HG02943 (cell line): Measurements from ENCODE around the gene IPO11.

Experiments
- ATAC-seq: cut with Tn5 transposase; IDR thresholded peaks from one replicate; pipeline ENCODE4 v1.9.1; 2021; ENCODE audit warnings: mild to moderate bottlenecking, low read depth, moderate library complexity; ENCODE audit not compliant: unreplicated experiment

Gene IPO11

GRCh38 chr5:62432621-62433064 is 20.1 kb downstream of the IPO11 start:
- ATAC-seq, result no peak

GRCh38 chr5:62448528-62448927 is 36.0 kb downstream of the IPO11 start:
- no peak for ATAC-seq

- ATAC-seq, result no peak
Observed at GRCh38 chr5:62450259-62450658, 37.7 kb downstream of the IPO11 start.

- no peak for ATAC-seq
Observed at GRCh38 chr5:62457071-62457470, 44.5 kb downstream of the IPO11 start.

GRCh38 chr5:62460578-62460983 is 48.0 kb downstream of the IPO11 start:
- peak; percentile 83 for ATAC-seq

- no peak for ATAC-seq
Observed at GRCh38 chr5:62461561-62461960, 49.0 kb downstream of the IPO11 start.

GRCh38 chr5:62465985-62466925 is 53.7 kb downstream of the IPO11 start:
- ATAC-seq, result no peak

GRCh38 chr5:62473209-62473608 is 60.6 kb downstream of the IPO11 start:
- no peak for ATAC-seq

- no peak for ATAC-seq
Observed at GRCh38 chr5:62475072-62475471, 62.5 kb downstream of the IPO11 start.

GRCh38 chr5:62477801-62478200 is 65.2 kb downstream of the IPO11 start:
- no peak for ATAC-seq

GRCh38 chr5:62483556-62483955 is 71.0 kb downstream of the IPO11 start:
- no peak for ATAC-seq

- no peak for ATAC-seq
Observed at GRCh38 chr5:62486672-62487071, 74.1 kb downstream of the IPO11 start.

GRCh38 chr5:62488531-62488930 is 76.0 kb downstream of the IPO11 start:
- ATAC-seq, result no peak

- ATAC-seq, result no peak
Observed at GRCh38 chr5:62489471-62489870, 76.9 kb downstream of the IPO11 start.

- no peak for ATAC-seq
Observed at GRCh38 chr5:62494772-62495171, 82.2 kb downstream of the IPO11 start.

GRCh38 chr5:62496876-62497275 is 84.3 kb downstream of the IPO11 start:
- ATAC-seq, result no peak

GRCh38 chr5:62498961-62499360 is 86.4 kb downstream of the IPO11 start:
- ATAC-seq, result no peak

- ATAC-seq, result no peak
Observed at GRCh38 chr5:62499756-62500155, 87.2 kb downstream of the IPO11 start.

- no peak for ATAC-seq
Observed at GRCh38 chr5:62502456-62503101, 90.0 kb downstream of the IPO11 start.

- no peak for ATAC-seq
Observed at GRCh38 chr5:62504129-62504528, 91.6 kb downstream of the IPO11 start.

GRCh38 chr5:62506659-62507460 is 94.3 kb downstream of the IPO11 start:
- no peak for ATAC-seq
